Ovary (tissue), 3 donors: ENCODE measurements around the gene PDCD6IP.

Source experiments
- CTCF ChIP-seq, 3 donors: fragments of 450-650 bp in 2 of 3; fragments of 200-600 bp in 1 of 3; IDR thresholded peaks; one replicate each; pipeline versions ENCODE4 v1.5.1 to v1.8.0; 2016 to 2022; ENCODE audit warnings: antibody characterized with exemption in 3 of 3, mild to moderate bottlenecking in 1 of 3
- POLR2A ChIP-seq: fragments of 450-650 bp; IDR thresholded peaks from one replicate; pipeline ENCODE4 v1.6.1; 2017; ENCODE audit warnings: antibody characterized with exemption, mild to moderate bottlenecking, moderate library complexity
- donor health status: DM: no; HTN: no; CAD: no.

- TF ChIP-seq CTCF (IDR thresholded peaks at IDR 0.05), result no peak
- no peak for TF ChIP-seq POLR2A
Measured at GRCh38 chr3:33855884-33856546, 57.6 kb downstream of the PDCD6IP start.
